GM19467 (cell line): ENCODE results near the gene HOXC5.

Source experiments
- ATAC-seq: cut with Tn5 transposase; IDR thresholded peaks from one replicate; pipeline ENCODE4 v1.9.1; 2021; ENCODE audit warnings: mild to moderate bottlenecking, moderate library complexity; ENCODE audit not compliant: unreplicated experiment

Gene HOXC5

DNA sequence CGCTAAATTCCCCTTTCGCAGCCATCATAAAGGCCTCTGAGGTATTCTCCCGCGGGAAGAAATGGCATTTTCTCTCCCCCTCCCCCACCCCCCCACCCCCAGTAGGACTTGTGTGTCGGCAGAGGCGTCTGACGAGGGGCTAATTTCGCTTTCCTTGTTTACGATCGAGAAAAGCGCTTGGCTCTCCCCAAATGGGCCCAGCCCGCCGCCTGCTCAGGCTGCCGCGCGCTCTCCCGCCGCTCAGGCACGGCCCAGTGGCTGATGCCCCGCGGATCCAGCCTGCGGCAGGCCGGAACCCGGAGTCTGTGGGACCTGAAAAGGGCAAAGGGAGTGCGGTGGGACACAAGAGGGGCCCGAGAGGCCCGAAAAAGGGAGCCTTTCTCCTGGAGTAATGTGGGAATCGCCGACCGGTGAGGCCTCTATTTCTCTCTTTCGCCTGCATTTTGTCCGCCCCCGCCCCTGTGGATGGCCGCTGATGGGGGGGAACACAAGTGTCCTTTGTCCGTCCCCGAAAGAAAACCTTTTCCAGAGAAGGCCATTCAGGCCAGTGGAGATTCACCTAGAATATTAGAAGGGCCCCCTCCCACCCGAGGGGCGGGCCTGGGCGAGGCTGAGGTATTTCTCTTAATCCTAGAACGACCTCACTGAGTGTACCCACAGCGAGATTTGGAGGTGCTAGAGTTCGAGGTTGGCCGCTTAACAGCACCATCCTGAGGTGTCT lies 13.6 kb upstream of the HOXC5 start:
- ATAC-seq, result no peak

DNA sequence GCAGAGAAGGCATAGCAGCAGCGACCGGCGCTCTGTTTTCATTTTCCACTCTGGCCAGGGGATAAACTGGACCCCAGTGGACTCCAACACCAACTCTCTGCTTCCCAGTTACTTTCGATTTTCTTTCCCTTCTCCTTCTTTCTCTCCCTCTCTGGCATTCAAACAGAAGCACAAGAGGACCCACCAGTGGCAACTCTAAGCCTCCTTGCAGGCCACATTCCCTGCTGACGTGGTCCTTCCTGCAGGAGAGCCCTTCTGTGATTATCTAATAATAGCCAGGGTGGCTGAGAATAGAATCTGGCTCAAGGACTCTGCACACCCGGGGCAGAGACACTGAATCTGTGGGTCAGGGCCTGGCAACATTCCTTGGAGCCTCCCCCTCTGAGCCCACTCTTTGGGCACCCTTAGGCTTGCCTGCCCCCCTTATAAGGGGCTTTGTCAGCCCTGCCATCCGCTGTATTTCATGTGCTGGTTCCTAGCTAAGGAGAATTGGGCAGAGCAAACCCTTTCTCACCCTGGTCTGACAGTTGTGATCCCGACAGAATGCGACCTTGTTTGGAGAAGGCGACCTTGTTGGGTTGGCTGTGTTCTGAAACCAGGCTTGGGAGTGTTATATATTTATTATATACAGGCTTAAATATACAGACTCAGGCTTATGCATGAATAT lies 12.8 kb upstream of the HOXC5 start:
- no peak for ATAC-seq

DNA sequence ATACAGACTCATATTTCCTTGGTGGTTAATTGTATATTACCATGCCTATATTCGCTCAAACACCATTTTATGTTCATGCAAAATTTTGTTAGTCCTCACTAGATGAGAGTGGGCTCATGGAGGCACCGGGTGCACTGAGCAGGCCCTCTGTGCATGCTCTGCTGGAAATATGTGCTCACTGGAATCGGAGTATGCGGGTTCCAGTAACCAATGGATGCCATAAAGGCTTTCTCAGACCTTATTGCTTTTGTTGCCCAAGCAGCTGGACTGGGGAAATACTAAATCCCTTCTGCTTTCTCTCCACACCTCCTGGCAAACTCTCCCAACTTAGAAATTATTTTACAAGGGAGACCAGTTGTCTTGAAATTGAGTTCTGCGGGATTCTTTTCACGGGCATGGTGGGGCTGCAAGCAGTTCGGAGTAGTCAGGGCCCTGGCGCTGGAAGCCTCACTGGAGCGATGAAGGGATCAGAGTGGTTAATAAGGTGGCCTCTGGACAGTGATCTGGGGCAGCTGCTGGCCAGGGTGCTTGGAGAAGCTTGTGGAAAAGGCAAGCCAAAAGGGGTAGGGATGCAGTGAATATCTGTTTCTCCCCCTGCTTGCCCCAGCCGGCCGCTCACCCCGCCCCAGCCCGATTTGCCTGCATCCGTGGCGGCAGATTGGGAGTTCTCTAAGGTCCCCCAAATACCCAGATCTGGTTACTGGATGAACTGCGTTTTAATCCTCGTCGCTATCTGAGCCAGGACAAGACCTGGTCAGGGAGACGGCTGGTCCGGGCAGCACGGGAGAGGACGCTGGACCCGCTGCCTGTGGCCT lies 12.1 kb upstream of the HOXC5 start:
- ATAC-seq, result no peak

DNA sequence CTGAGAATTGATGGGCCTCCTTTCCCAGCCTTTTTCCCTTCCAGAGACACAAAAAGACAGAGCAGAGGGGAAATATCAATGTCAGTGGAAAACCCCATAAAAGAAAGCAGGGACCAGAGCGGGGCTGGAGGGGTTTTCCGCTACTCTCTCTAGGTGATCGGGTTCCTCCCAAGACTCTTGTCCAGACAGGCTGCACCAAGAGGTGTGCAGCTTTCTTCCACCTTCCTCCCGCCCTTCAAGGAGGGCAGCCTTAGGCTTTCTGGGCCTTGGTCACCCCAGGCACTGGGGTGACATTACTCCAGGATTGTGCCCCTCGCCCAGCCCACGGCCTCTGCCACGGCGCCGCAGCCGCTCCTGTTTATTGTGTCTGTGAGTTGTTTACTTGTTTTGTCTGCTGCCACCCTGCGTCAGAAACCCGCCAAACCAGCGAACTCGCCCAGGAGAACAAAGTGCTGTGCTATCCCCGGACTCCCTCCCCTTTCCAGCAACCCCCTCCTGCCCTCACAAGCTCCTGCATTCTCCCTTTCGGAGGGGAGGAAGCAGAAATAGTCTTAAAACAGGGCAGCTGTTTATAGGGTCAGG lies 11.3 kb upstream of the HOXC5 start:
- no peak for ATAC-seq

DNA sequence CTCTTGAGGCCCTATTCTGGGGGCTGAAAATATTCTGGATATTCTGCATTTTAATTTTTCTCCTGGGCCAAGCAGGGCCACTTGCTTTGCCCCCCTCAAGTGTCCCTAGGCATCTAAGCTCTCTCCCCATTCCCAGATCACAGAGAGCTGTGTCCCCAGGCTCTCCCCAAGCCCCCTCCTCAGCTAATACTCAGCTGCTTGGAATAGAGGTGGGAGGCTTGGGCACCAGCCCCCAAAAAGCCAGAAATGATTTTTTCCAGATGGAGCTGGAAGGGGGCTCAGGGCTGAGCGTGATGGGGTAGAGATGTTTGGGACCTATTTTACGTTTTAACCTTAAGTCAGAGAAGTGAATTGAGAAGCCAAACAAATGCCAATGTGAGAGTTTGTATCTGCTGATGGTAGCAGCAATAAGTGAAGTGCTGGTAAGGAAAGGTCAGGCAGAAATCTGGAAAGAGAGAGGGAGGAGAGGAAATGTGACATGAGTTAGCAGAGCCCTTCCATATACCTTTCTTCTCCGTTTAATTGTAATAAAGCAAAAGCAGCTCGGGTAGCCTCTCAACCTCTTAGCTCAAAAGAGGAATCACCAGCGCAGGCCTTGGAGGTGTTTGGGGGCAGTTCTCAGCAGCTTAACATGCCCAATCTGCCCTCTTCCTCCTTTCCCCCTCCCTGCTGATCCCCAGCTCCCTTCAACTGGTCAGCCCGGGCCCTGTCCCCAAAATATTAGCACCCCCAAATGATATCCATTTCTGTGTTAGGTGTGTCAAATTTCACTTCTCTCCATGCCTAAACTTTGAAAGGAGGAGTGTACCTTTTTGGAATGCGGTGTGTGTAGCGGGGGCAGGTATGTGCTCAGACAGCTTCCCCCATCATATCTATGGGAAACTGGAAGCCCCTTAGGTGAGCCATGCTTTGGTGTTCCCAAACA lies 9.6 kb upstream of the HOXC5 start:
- ATAC-seq, result no peak

DNA sequence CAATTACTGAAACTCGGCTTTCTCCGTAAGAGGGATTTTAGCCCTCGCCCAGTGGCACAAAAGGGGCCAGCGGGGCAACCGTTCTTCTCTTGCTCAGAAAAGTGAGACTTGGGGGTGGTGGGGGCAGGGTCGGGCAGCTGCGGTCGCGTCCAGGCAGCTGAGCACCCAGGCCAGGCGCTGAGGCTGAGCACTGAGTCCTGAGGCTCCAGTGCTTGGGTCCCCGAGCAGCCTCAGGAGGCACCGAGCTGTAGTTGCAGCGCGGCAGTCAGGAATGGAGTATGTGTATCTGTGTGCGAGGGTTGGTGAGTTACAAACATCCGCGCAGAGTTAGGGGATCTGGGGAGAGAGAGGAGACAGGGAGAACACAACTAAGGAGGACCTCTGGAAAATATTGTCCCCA lies 8.7 kb upstream of the HOXC5 start:
- no peak for ATAC-seq

DNA sequence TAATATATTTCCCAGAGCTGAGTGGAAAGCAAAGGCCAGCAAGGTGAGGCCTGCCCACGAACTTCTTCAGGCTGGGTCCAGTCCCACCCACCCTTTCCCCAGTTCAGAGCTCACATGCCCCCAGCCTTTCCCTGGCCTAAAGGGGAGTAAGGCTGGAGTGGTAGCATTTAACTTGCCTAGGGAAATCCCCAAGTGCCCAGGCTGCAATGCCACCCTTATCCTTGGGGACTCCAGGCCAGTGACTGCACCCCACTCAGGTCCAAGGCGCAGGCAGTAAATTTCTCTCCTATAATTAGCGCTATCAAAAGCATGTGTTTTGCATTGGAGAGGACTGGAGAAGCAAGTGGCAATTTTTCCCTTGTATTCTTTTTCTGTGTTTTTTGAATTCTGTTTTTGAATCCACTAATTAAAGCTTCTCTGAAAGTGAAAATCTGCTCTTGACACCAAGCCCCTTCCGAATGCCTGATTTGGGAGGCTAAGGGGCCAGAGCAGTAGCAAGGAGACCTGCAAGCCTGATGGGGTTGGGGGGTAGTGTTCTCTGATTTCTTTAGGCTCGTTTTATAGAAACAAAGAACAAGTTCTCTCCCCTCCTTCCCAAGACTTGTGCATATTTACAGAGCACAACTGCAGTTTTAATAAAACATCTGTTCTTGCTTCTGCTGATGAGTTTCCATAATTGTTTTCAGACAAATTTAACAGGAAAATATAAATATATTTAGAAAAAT lies 8.1 kb upstream of the HOXC5 start:
- ATAC-seq, result no peak

DNA sequence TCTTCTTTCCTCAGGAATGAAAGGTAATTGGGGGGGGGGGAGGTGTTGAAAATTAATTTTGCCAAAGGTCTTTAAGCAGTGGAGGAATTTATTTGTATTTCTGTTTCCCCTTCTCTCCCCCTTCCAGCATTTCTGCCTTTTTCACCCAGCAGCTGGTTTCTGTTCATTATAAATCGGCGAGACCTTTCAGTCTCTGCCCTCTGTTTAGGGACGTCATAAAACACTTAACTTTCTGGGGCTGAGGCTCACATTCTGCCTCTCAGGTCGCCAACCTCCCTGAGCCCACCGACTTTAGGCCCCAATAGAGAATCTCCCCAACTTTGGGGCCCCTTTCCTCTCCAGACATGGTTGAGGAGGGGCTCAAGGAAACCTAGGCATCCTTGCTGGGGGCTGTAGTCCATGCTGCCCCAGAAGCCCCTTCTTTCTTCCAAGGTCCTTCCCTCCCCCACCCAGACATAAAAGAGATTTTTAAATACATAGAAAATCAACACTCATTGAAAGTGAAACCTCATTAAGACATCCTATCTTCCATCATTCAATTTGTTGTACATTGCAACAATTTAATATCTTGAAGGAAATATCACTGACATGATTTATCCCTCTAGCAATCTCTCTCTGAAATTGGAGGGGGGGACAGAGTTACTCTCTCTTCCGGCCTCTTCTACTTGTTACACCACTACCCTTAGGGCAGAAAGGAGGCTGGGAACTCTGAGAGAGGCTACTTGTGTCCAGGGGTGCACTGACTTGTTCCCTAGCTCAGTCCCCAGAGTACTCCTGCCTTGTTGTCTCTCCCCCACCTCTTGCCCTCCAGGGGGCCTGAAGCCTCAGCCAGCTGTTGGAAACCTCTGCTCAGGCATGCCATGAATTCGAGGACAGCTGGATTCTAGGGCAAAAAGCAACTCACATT lies 7.1 kb upstream of the HOXC5 start:
- ATAC-seq, result no peak

DNA sequence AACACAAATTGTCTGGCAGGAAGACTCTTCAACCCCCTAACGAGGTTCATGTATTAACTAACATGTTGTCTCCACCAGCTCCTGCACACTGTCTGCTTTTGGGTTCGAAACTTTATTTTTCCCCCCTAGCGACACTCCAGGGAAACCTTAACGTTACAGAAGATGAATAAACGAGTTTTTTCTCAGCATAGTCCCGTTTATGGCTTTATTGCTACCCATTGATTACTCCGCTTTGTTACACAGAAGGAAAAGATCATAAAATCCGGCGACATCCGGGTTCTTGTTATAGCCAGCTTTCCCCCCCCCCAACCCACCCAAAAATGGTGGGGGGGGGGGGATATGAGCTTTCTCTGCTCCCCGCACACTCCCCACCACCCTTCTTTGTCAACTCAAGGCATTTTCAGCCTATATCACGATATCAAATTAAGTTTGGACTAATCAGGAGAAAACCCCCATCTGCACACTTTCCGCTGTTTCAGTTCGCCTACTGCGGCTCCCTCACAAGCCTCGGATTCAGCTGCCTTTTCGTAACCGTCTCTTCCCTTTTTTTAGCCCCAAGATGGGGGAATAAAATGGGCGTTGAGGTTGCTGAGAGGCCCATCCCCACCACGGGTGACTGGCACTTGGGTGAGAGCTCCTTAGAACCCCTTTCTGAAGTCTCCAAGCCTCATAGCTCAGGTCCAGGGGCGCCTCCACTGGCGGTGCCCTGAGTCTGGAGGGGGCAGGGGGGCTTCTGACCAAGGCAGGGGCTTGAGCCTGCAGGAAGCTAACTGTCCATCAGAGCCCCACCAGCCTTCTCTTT lies 6.0 kb upstream of the HOXC5 start:
- ATAC-seq, result no peak

DNA sequence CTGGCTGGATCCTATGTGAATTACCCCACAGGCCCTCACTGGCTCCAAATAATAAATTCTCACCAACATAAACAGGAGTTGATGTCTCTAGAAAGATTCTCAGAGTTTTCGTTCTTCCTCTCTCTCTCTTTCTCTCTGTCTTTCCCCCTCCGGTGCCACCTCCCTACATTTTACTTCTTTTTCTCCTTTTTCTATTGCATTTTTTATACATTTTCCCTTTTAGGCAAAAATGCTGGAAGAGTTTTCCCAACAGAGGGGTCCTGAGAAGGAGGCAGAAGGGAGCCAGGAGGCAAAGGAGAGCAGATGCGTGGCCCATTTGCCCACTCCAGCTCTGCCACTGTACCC lies 5.4 kb upstream of the HOXC5 start:
- ATAC-seq, result no peak

DNA sequence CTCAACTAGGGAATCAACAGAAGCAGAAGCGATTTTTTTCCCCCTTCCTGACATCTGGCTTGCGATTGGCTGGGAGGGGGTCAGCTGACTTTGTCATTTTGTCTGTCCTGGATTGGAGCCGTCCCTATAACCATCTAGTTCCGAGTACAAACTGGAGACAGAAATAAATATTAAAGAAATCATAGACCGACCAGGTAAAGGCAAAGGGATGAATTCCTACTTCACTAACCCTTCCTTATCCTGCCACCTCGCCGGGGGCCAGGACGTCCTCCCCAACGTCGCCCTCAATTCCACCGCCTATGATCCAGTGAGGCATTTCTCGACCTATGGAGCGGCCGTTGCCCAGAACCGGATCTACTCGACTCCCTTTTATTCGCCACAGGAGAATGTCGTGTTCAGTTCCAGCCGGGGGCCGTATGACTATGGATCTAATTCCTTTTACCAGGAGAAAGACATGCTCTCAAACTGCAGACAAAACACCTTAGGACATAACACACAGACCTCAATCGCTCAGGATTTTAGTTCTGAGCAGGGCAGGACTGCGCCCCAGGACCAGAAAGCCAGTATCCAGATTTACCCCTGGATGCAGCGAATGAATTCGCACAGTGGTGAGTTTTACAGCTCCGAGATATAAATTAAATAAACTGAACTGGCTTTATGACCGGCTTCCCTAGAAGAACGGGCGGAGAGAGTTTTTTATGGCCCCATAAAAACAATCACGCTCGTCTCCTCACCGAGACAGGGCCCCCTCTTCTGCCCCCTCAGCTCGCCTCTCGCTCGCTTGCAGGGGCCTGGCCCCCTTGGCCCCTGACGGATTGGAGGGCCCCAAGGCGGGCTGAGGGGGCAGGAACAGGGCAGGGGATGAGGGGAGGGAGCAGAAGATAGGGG lies 4.3 kb upstream of the HOXC5 start, which contains the start of gene HOXC6:
Gene HOXC6 (plus strand): TSS at position 127 of the 888 bp plus-strand sequence. CDS start 82 bp downstream, at position 209.
- ATAC-seq, result no peak

DNA sequence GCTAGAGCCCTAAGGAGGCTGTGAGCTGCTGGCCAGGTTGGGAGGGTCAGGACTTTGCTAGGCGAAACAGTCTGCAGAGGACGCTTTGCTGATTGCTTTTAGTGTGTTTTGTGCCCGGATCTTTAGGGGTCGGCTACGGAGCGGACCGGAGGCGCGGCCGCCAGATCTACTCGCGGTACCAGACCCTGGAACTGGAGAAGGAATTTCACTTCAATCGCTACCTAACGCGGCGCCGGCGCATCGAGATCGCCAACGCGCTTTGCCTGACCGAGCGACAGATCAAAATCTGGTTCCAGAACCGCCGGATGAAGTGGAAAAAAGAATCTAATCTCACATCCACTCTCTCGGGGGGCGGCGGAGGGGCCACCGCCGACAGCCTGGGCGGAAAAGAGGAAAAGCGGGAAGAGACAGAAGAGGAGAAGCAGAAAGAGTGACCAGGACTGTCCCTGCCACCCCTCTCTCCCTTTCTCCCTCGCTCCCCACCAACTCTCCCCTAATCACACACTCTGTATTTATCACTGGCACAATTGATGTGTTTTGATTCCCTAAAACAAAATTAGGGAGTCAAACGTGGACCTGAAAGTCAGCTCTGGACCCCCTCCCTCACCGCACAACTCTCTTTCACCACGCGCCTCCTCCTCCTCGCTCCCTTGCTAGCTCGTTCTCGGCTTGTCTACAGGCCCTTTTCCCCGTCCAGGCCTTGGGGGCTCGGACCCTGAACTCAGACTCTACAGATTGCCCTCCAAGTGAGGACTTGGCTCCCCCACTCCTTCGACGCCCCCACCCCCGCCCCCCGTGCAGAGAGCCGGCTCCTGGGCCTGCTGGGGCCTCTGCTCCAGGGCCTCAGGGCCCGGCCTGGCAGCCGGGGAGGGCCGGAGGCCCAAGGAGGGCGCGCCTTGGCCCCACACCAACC lies 3.1 kb upstream of the HOXC5 start:
- ATAC-seq, result no peak

DNA sequence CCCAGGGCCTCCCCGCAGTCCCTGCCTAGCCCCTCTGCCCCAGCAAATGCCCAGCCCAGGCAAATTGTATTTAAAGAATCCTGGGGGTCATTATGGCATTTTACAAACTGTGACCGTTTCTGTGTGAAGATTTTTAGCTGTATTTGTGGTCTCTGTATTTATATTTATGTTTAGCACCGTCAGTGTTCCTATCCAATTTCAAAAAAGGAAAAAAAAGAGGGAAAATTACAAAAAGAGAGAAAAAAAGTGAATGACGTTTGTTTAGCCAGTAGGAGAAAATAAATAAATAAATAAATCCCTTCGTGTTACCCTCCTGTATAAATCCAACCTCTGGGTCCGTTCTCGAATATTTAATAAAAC lies 2.4 kb upstream of the HOXC5 start:
- ATAC-seq, result no peak

DNA sequence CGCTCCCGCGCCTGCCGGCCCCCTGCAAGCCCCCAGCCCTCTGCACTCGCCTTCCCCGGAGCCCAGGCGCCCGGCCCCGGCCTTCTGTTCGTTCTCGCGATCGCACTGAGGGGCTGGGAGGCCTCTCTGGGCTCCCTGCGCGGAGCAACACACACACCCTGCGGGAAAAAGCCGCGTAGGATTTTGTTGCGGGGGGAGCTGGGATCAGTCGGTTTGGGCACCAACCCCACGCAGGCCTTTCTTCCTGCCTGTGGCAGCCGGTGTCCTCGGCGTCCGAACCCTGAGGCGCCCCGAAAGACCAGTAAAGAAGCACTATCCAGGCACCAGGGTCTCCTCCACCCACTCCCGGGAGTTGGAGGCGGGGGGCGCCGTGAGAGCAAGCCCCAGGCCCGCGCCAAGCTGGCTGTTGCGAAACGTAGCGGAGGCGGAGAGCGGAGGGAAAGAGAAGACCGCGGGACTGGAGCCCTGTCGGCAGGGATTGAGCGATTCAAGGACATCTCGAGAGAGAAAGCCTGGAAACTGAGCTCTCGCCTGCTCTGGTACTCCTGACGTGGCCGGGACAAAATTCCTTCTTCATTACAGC lies 1.9 kb upstream of the HOXC5 start:
- no peak for ATAC-seq

DNA sequence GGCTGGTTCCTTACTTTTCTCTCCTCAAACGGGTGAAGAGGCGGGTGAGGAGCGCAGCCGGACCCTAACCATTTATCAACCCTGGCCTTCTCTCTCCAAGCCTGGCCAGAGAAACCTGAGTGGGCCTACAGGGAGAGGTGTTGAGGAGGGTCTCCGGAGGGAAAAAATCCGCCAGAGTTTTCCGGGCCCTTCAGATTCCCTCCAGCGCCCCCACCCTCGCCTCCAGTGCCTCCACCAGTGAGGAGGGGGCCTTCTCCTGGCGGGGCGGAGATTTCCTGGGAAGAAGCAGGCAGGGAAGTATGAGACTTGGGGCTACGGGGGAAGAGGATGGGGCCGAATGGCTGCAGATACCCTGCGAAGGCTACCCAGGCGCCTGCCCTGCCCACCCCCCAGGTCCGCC lies 1.4 kb upstream of the HOXC5 start:
- no peak for ATAC-seq
